OCI-LY1 (cell line): Measurements from ENCODE around the gene RRN3.
"Not testable (repeated sequence)": the region's sequence is repeated elsewhere in the genome, so short reads cannot be mapped to it uniquely, and the experiment has no call there.

Source experiments
- EZH2 ChIP-seq: fragments of 200-600 bp; sonication (generic), shearing (Covaris generic); IDR thresholded peaks from 2 replicates; pipeline ENCODE4 v1.8.0; 2017; ENCODE audit warnings: borderline replicate concordance, mixed run types, mild to moderate bottlenecking, antibody characterized with exemption, low read length, moderate library complexity, mixed read lengths
- TF ChIP-seq, protein P1 (sequence below): fragments of 200-600 bp; sonication (generic), shearing (Covaris generic); IDR thresholded peaks from 2 replicates; pipeline ENCODE4 v1.5.1; 2017; ENCODE audit warnings: mild to moderate bottlenecking, antibody characterized with exemption, low read length, moderate library complexity, mixed read lengths

DNA sequence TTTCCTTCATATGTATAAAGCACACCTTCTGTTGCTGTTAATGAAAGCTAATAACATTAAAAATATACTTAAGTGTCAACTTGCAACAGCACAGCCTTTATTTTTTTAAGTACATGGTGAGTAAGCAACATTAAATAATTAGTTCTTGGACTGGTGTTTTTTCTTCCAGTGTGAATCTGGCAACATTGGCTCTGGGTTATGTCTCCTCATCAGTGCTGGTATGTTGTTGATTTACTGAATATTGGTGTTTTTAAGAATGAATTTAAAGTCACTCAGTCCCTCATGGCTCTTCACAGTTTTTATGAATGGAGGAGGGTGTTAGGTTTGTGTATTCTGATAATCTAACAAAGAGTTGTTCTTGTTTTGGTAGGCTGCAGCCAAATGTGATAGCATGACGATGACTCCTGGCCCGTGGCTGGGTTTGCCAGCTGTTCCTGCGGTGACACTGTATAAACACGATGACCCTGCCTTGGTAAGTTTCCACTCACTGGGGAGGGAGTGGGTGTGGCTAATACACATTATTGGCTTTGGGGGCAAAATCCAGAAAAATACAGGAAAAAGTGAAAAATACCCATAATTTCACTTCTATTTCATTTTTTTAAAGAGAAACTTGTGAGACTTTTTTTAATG is 77.0 kb downstream of the RRN3 start:
- TF ChIP-seq, protein P1, sequence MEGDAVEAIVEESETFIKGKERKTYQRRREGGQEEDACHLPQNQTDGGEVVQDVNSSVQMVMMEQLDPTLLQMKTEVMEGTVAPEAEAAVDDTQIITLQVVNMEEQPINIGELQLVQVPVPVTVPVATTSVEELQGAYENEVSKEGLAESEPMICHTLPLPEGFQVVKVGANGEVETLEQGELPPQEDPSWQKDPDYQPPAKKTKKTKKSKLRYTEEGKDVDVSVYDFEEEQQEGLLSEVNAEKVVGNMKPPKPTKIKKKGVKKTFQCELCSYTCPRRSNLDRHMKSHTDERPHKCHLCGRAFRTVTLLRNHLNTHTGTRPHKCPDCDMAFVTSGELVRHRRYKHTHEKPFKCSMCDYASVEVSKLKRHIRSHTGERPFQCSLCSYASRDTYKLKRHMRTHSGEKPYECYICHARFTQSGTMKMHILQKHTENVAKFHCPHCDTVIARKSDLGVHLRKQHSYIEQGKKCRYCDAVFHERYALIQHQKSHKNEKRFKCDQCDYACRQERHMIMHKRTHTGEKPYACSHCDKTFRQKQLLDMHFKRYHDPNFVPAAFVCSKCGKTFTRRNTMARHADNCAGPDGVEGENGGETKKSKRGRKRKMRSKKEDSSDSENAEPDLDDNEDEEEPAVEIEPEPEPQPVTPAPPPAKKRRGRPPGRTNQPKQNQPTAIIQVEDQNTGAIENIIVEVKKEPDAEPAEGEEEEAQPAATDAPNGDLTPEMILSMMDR: not testable (repeated sequence)
- not testable (repeated sequence) for TF ChIP-seq EZH2
